ENCODE data around the gene CNTN5.

- no peak for TF ChIP-seq CTCF (conservative IDR thresholded peaks at IDR 0.05; ENCODE audit: low read depth, low read length)
- no peak for TF ChIP-seq EZH2 (IDR thresholded peaks at IDR 0.05; ENCODE audit: low read length, unreplicated experiment)
Observed at GRCh38 chr11:99509863-99510262, 489.1 kb downstream of the CNTN5 start.
